H9 (cell line): ENCODE results near the gene IQCB1. TPM values are rescaled to one million over a fixed set of nuclear protein-coding genes. Genes with fewer than 3 reads are reported as not detected.
A peak's percentile ranks its signal among the peaks of the same experiment; 100 is the strongest.
"Not testable (repeated sequence)": the region's sequence is repeated elsewhere in the genome, so short reads cannot be mapped to it uniquely, and the experiment has no call there.

ENCODE experiments used
- DNase-seq: peaks from one replicate; pipeline ENCODE4 v3.0.0-alpha.2; 2017
- H2AFZ ChIP-seq: one replicate; pipeline ENCODE4 v1.6.1; 2013; ENCODE audit warnings: mild to moderate bottlenecking, low read length, control low read depth, moderate library complexity
- H2AK5ac ChIP-seq: 2 replicates; pipeline ENCODE4 v1.6.1; 2013; ENCODE audit warnings: low read length, control low read depth, mixed read lengths; ENCODE audit not compliant: insufficient read length
- H2BK120ac ChIP-seq: one replicate; pipeline ENCODE4 v1.6.1; 2013; ENCODE audit warnings: low read depth, mild to moderate bottlenecking, low read length, control low read depth, inconsistent platforms; ENCODE audit not compliant: poor library complexity, severe bottlenecking
- H2BK12ac ChIP-seq: 2 replicates; pipeline ENCODE4 v1.6.1; 2013; ENCODE audit warnings: low read length, control low read depth, mixed read lengths, low read depth; ENCODE audit not compliant: insufficient read length
- H2BK15ac ChIP-seq: 2 replicates; pipeline ENCODE4 v1.6.1; 2013; ENCODE audit warnings: low read depth, low read length, control low read depth
- H2BK20ac ChIP-seq: one replicate; pipeline ENCODE4 v1.6.1; 2013; ENCODE audit warnings: low read depth, mild to moderate bottlenecking, low read length, control low read depth, inconsistent platforms; ENCODE audit not compliant: poor library complexity, severe bottlenecking
- H2BK5ac ChIP-seq: 2 replicates; pipeline ENCODE4 v1.6.1; 2013; ENCODE audit warnings: low read length, control low read depth, mixed read lengths; ENCODE audit not compliant: insufficient read length
- H3K14ac ChIP-seq: 2 replicates; pipeline ENCODE4 v1.6.1; 2013; ENCODE audit warnings: low read length, control low read depth; ENCODE audit not compliant: insufficient read depth
- H3K18ac ChIP-seq: 2 replicates; pipeline ENCODE4 v1.6.1; 2013; ENCODE audit warnings: low read depth, mild to moderate bottlenecking, mixed read lengths, low read length, control low read depth; ENCODE audit not compliant: insufficient read length
- H3K23ac ChIP-seq: 2 replicates; pipeline ENCODE4 v1.6.1; 2013; ENCODE audit warnings: low read length, control low read depth, mixed read lengths, low read depth; ENCODE audit not compliant: insufficient read length
- H3K23me2 ChIP-seq: 2 replicates; pipeline ENCODE4 v1.6.1; 2013; ENCODE audit warnings: low read depth, mild to moderate bottlenecking, mixed read lengths, low read length, control low read depth; ENCODE audit not compliant: insufficient read length, poor library complexity, severe bottlenecking
- H3K27ac ChIP-seq: 2 replicates; pipeline ENCODE4 v1.5.1; 2013; ENCODE audit warnings: low read length, control low read depth, mixed read lengths, low read depth; ENCODE audit not compliant: insufficient read length
- H3K27me3 ChIP-seq: 2 replicates; pipeline ENCODE4 v1.6.1; 2013; ENCODE audit warnings: low read length, control low read depth, inconsistent platforms; ENCODE audit not compliant: insufficient read depth
- H3K4ac ChIP-seq: 2 replicates; pipeline ENCODE4 v1.6.1; 2013; ENCODE audit warnings: low read depth, mild to moderate bottlenecking, control low read depth, inconsistent platforms, low read length, moderate library complexity
- H3K4me1 ChIP-seq: 2 replicates; pipeline ENCODE4 v1.6.1; 2013; ENCODE audit warnings: low read length, control low read depth, inconsistent platforms; ENCODE audit not compliant: insufficient read depth
- H3K4me2 ChIP-seq: 2 replicates; pipeline ENCODE4 v1.6.1; 2013; ENCODE audit warnings: low read length, control low read depth, mixed read lengths; ENCODE audit not compliant: insufficient read length, insufficient read depth
- H3K56ac ChIP-seq: 2 replicates; pipeline ENCODE4 v1.6.1; 2013; ENCODE audit warnings: low read depth, mild to moderate bottlenecking, mixed read lengths, low read length, control low read depth; ENCODE audit not compliant: insufficient read length
- H3K79me1 ChIP-seq: 2 replicates; pipeline ENCODE4 v1.6.1; 2013; ENCODE audit warnings: low read depth, mild to moderate bottlenecking, moderate library complexity, low read length, control low read depth, inconsistent platforms; ENCODE audit not compliant: insufficient read depth, poor library complexity, severe bottlenecking
- H3K79me2 ChIP-seq: 2 replicates; pipeline ENCODE4 v1.6.1; 2013; ENCODE audit warnings: low read length, control low read depth, inconsistent platforms; ENCODE audit not compliant: insufficient read depth
- H3K9ac ChIP-seq: 2 replicates; pipeline ENCODE4 v1.6.1; 2013; ENCODE audit warnings: low read length, control low read depth, mixed read lengths; ENCODE audit not compliant: insufficient read length; ENCODE audit errors: extremely low read depth
- H3K9me3 ChIP-seq: one replicate; pipeline ENCODE4 v1.6.1; 2013; ENCODE audit warnings: low read depth, low read length, inconsistent platforms; ENCODE audit not compliant: control insufficient read depth
- H3T11ph ChIP-seq: one replicate; pipeline ENCODE4 v1.6.1; 2013; ENCODE audit warnings: mild to moderate bottlenecking, low read length, control low read depth, inconsistent platforms
- H4K20me1 ChIP-seq: one replicate; pipeline ENCODE4 v1.6.1; 2013; ENCODE audit not compliant: control insufficient read depth, insufficient read length, insufficient read depth
- H4K5ac ChIP-seq: 2 replicates; pipeline ENCODE4 v1.6.1; 2013; ENCODE audit warnings: low read depth, mild to moderate bottlenecking, mixed read lengths, low read length, control low read depth; ENCODE audit not compliant: insufficient read length
- H4K8ac ChIP-seq: replicated peaks from 2 replicates; pipeline ENCODE4 v1.6.1; 2013; ENCODE audit warnings: low read length, control low read depth, mixed read lengths, low read depth; ENCODE audit not compliant: insufficient read length
- H4K91ac ChIP-seq: 2 replicates; pipeline ENCODE4 v1.6.1; 2013; ENCODE audit warnings: low read depth, mild to moderate bottlenecking, moderate library complexity, mixed read lengths, low read length, control low read depth; ENCODE audit not compliant: insufficient read length
- H3K27ac Mint-ChIP-seq, 3 experiments: 2 replicates in 2 of 3; 3 replicates in 1 of 3; pipeline ENCODE4 v1.8.0; 2020 to 2021; ENCODE audit warnings: mixed read lengths in 3 of 3, mild to moderate bottlenecking in 1 of 3, moderate library complexity in 1 of 3
- H3K27me3 Mint-ChIP-seq: 2 replicates; pipeline ENCODE4 v1.8.0; 2021; ENCODE audit warnings: low read depth, mild to moderate bottlenecking, moderate library complexity, mixed read lengths
- H3K36me3 Mint-ChIP-seq, 3 experiments: 2 replicates in 2 of 3; 3 replicates in 1 of 3; pipeline ENCODE4 v1.8.0; 2020 to 2021; ENCODE audit warnings: low read depth in 3 of 3, mixed read lengths in 3 of 3; ENCODE audit not compliant: insufficient read depth in 1 of 3
- H3K4me1 Mint-ChIP-seq, 2 experiments: 2 replicates each; pipeline ENCODE4 v1.8.0; 2020; ENCODE audit warnings: mixed read lengths in 2 of 2
- H3K4me3 Mint-ChIP-seq, 2 experiments: 2 replicates in 1 of 2; 3 replicates in 1 of 2; pipeline ENCODE4 v1.8.0; 2020 to 2021; ENCODE audit warnings: mild to moderate bottlenecking in 2 of 2, mixed read lengths in 2 of 2, moderate library complexity in 1 of 2
- H3K9me3 Mint-ChIP-seq, 2 experiments: 2 replicates in 1 of 2; 3 replicates in 1 of 2; pipeline ENCODE4 v1.8.0; 2020; ENCODE audit warnings: mild to moderate bottlenecking in 2 of 2, mixed read lengths in 2 of 2, moderate library complexity in 1 of 2
- CTCF ChIP-seq: fragments of 200-600 bp; sonication (generic); conservative IDR thresholded peaks from 3 replicates; pipeline ENCODE4 v1.8.0; 2021; ENCODE audit warnings: antibody characterized with exemption, mild to moderate bottlenecking
- WGBS: extraction: QIAGEN DNeasy Blood & Tissue Kit; methylation state at CpG from one replicate; pipeline ENCODE4 v1.1.7; 2013; ENCODE audit warnings: missing lambda C conversion rate, low lambda C conversion rate, mixed read lengths; ENCODE audit not compliant: insufficient read length; ENCODE audit errors: extremely low coverage; 5-methylcytosine and 5-hydroxymethylcytosine counted together
- total RNA-seq: library from RNA; stranded (reverse); gene quantifications from 2 replicates; pipeline ENCODE4 v1.2.1, GENCODE V29; 2021

Gene IQCB1
- total RNA-seq, 1 experiment from 2014 or later: 35.8 TPM

DNA sequence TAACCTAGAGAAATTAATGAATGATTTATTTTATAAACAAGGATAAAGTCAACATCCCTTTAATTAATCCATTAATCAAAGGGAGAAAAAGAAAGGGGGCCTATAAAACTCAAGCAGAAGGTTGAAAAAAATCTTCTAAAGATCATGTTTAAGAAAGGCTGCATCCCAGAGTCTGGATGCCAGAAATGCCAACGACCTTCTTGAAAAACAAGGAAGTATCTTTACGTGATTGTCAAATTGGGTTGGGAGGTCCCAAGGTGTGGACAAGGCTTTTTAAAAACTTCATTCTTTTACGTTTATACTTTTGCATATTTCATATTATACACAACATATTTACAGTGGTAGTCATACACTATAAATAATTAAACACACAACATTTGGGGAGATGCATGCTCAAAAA lies 86.9 kb downstream of the IQCB1 start:
- Mint-ChIP-seq H3K9me3 (no peaks in the 10 kb centered on the region; a peak in 1 of 5 replicates), H3K36me3 (peaks cover 3 to 4% (median 4%) of the 10 kb centered on the region in 3 experiments; a peak in 4 of 7 replicates), H3K27ac (peak overlapping the region in 1 of 3 experiments; percentile 48; a peak in 1 of 7 replicates), H3K4me3 (no peak overlapping the region), H3K4me1 (peaks cover 3 to 7% of the 10 kb centered on the region in 2 experiments; a peak in 3 of 4 replicates), H3K27me3 (no peaks in the 10 kb centered on the region; the same call in none of the 2 replicates)
- no peaks in the 10 kb centered on the region for H4K20me1 ChIP-seq
- H3K18ac ChIP-seq: no peak overlapping the region
- H3K27ac ChIP-seq: no peak overlapping the region
- H3K23ac ChIP-seq: no peak overlapping the region
- H2BK15ac ChIP-seq: no peak overlapping the region
- no peak overlapping the region for H4K5ac ChIP-seq
- no peak overlapping the region for H2BK12ac ChIP-seq
- H2AK5ac ChIP-seq: no peak overlapping the region
- no peak overlapping the region for H3K4ac ChIP-seq
- no peak overlapping the region for H3T11ph ChIP-seq
- H3K9ac ChIP-seq: no peak overlapping the region
- H3K23me2 ChIP-seq: peaks cover 10% of the 10 kb centered on the region
- H2AFZ ChIP-seq: no peak overlapping the region
- no peaks in the 10 kb centered on the region for H3K9me3 ChIP-seq
- H2BK5ac ChIP-seq: no peak overlapping the region
- no peak overlapping the region for H2BK120ac ChIP-seq
- H3K4me2 ChIP-seq: peak overlapping the region; percentile 94
- H3K4me1 ChIP-seq: no peaks in the 10 kb centered on the region
- H4K91ac ChIP-seq: no peak overlapping the region
- no peak overlapping the region for H3K56ac ChIP-seq
- no peak for DNase-seq
- no peak overlapping the region for H3K14ac ChIP-seq
- H3K79me2 ChIP-seq: peaks cover 2% of the 10 kb centered on the region; the same call in 1 of the 2 replicates
- no peak for TF ChIP-seq CTCF
- H3K27me3 ChIP-seq: no peaks in the 10 kb centered on the region
- no CpG with 5 or more reads among the region's 3 CpGs for WGBS
- no peak overlapping the region for H2BK20ac ChIP-seq
- H3K79me1 ChIP-seq: no peaks in the 10 kb centered on the region
- H4K8ac ChIP-seq: no peak overlapping the region

GRCh38 chr3:121743106-121743505 lies 91.8 kb downstream of the IQCB1 start:
- WGBS: no CpG with 5 or more reads among the region's 2 CpGs
- H3K79me2 ChIP-seq, H2BK20ac ChIP-seq, H3K9me3 Mint-ChIP-seq, H2AFZ ChIP-seq, H3K14ac ChIP-seq, H2BK5ac ChIP-seq, H4K5ac ChIP-seq, H3K4ac ChIP-seq, H4K91ac ChIP-seq, H3K79me1 ChIP-seq, H3K27me3 Mint-ChIP-seq, H3K27ac ChIP-seq, H2BK12ac ChIP-seq, DNase-seq, H3K4me2 ChIP-seq, H3K9me3 ChIP-seq, H3K4me1 ChIP-seq, H2BK120ac ChIP-seq, H4K20me1 ChIP-seq, H3K18ac ChIP-seq, H3K27ac Mint-ChIP-seq, H3K23ac ChIP-seq, H3K27me3 ChIP-seq, H3K56ac ChIP-seq, H4K8ac ChIP-seq, H3K9ac ChIP-seq, H3K4me3 Mint-ChIP-seq, H3K23me2 ChIP-seq, H3K4me1 Mint-ChIP-seq, H3T11ph ChIP-seq, H2BK15ac ChIP-seq, H2AK5ac ChIP-seq: not testable (repeated sequence)
- peaks cover 9 to 12% (median 11%) of the 10 kb centered on the region in 3 experiments; a peak in 5 of 7 replicates for H3K36me3 Mint-ChIP-seq
